Measurements from ENCODE around the gene PLA2G4B.

PLA2G4B gene

DNA sequence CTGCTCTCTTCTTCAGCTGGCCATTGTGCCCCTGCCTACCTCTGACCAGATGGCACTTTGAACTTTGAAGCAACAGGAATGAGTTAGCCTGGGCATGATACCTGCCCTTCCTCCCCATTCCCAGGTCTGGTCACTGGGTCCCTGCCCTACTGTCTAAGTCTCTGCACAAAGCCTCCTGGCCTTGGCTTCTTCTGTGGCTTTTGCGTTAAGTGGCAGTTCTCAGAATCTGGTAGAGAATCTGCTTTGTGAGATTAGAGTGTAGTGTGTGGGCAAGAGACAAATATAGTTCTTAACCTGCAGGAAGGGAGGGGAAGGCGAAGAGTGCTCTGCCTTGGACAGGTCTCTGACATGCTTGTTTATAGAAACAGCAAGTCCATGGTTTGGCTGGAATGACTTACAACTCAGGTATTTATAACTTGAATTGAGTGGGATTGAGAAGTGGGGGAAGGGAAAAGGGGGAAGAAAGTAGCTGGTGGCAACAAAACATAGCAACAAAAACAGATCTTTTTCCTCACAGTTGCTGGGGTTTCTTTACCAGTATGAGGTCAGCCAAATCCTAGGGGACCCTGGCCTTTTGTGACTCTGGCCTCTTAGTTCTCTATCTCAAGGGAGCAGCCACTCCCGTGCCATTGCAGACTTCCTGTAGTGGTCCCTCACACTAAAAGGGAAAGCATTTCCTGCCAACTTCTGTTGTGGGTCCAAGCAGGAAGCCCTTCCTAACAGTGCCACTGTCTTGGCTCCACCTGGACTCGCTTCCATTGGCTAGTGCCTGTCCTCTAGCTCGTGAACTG is 47.7 kb upstream of the PLA2G4B start:
- Histone ChIP-seq H3K4me2 (peak overlapping the region; percentile 23; the same call in 1 of the 2 replicates), H3K4me1 (ENCODE audit: low read depth, poor library complexity, severe bottlenecking) (peaks cover 18% of the 10 kb centered on the region), H3K9ac (no peak overlapping the region), H3K36me3 (ENCODE audit: insufficient read depth) (no peaks in the 10 kb centered on the region), H2AFZ (ENCODE audit: low read depth) (no peak overlapping the region), H3K79me2 (ENCODE audit: insufficient read depth, low read depth) (no peaks in the 10 kb centered on the region), H3K4me3 (IDR thresholded peaks at IDR 0.05; ENCODE audit: insufficient read depth, low read depth, low read length) (no peak overlapping the region), H3K27ac (peak overlapping the region; percentile 7; the same call in 1 of the 2 replicates), H3K27me3 (ENCODE audit: insufficient read depth, low read depth) (no peaks in the 10 kb centered on the region), H4K20me1 (ENCODE audit: insufficient read depth) (no peaks in the 10 kb centered on the region)
- TF ChIP-seq, protein P1, sequence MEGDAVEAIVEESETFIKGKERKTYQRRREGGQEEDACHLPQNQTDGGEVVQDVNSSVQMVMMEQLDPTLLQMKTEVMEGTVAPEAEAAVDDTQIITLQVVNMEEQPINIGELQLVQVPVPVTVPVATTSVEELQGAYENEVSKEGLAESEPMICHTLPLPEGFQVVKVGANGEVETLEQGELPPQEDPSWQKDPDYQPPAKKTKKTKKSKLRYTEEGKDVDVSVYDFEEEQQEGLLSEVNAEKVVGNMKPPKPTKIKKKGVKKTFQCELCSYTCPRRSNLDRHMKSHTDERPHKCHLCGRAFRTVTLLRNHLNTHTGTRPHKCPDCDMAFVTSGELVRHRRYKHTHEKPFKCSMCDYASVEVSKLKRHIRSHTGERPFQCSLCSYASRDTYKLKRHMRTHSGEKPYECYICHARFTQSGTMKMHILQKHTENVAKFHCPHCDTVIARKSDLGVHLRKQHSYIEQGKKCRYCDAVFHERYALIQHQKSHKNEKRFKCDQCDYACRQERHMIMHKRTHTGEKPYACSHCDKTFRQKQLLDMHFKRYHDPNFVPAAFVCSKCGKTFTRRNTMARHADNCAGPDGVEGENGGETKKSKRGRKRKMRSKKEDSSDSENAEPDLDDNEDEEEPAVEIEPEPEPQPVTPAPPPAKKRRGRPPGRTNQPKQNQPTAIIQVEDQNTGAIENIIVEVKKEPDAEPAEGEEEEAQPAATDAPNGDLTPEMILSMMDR (conservative IDR thresholded peaks at IDR 0.05; ENCODE audit: low read depth, low read length), result no peak

DNA sequence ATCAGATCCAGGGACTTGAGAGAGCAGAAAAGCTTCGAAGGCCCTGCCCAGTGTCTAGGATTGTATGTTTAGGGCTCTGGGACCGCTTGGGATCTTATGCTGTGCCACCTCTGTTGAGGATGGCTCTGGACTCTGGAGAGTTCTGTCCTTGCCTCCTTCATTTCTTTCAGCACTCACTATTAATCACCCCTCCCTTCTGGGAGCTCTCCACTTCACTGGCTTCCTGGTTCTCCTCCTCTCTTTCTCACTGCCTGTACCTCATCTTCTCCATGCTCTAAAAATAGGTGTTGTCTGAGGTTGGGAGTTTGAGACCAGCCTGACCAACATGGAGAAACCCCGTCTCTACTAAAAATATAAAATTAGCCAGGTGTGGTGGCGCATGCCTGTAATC is 47.1 kb upstream of the PLA2G4B start:
- Histone ChIP-seq H3K4me1 (ENCODE audit: low read depth, poor library complexity, severe bottlenecking) (peaks cover 20% of the 10 kb centered on the region), H3K9ac (no peak overlapping the region), H3K27me3 (ENCODE audit: insufficient read depth, low read depth) (no peaks in the 10 kb centered on the region), H3K4me3 (IDR thresholded peaks at IDR 0.05; ENCODE audit: insufficient read depth, low read depth, low read length) (no peak overlapping the region), H3K27ac (peak overlapping the region; percentile 7; the same call in 1 of the 2 replicates), H4K20me1 (ENCODE audit: insufficient read depth) (no peaks in the 10 kb centered on the region), H2AFZ (ENCODE audit: low read depth) (no peak overlapping the region), H3K36me3 (ENCODE audit: insufficient read depth) (no peaks in the 10 kb centered on the region), H3K79me2 (ENCODE audit: insufficient read depth, low read depth) (no peaks in the 10 kb centered on the region), H3K4me2 (0 out of 2 replicates have a peak overlapping the region, but pooled peaks have one; percentile 23)
- TF ChIP-seq, protein P1 (conservative IDR thresholded peaks at IDR 0.05; ENCODE audit: low read depth, low read length), result no peak

GRCh38 chr15:41792000-41792637 is 46.5 kb upstream of the PLA2G4B start:
- no peak overlapping the region for H3K27ac ChIP-seq
- H3K4me3 ChIP-seq (IDR thresholded peaks at IDR 0.05; ENCODE audit: insufficient read depth, low read depth, low read length), result no peak overlapping the region
- H2AFZ ChIP-seq (ENCODE audit: low read depth), result no peak overlapping the region
- H4K20me1 ChIP-seq (ENCODE audit: insufficient read depth), result no peaks in the 10 kb centered on the region
- no peaks in the 10 kb centered on the region for H3K27me3 ChIP-seq (ENCODE audit: insufficient read depth, low read depth)
- TF ChIP-seq, protein P1 (conservative IDR thresholded peaks at IDR 0.05; ENCODE audit: low read depth, low read length), result no peak
- no peak overlapping the region for H3K9ac ChIP-seq
- H3K4me1 ChIP-seq (ENCODE audit: low read depth, poor library complexity, severe bottlenecking), result peaks cover 26% of the 10 kb centered on the region
- no peaks in the 10 kb centered on the region for H3K79me2 ChIP-seq (ENCODE audit: insufficient read depth, low read depth)
- no peak overlapping the region for H3K4me2 ChIP-seq
- H3K36me3 ChIP-seq (ENCODE audit: insufficient read depth), result no peaks in the 10 kb centered on the region

- Histone ChIP-seq H3K4me3 (IDR thresholded peaks at IDR 0.05; ENCODE audit: insufficient read depth, low read depth, low read length) (no peak overlapping the region), H2AFZ (ENCODE audit: low read depth) (no peak overlapping the region), H3K4me2 (no peak overlapping the region), H3K36me3 (ENCODE audit: insufficient read depth) (no peaks in the 10 kb centered on the region), H3K4me1 (ENCODE audit: low read depth, poor library complexity, severe bottlenecking) (peaks cover 43% of the 10 kb centered on the region), H3K27me3 (ENCODE audit: insufficient read depth, low read depth) (no peaks in the 10 kb centered on the region), H4K20me1 (ENCODE audit: insufficient read depth) (no peaks in the 10 kb centered on the region), H3K9ac (no peak overlapping the region), H3K79me2 (ENCODE audit: insufficient read depth, low read depth) (no peaks in the 10 kb centered on the region), H3K27ac (no peak overlapping the region)
- TF ChIP-seq, protein P1 (conservative IDR thresholded peaks at IDR 0.05; ENCODE audit: low read depth, low read length), result no peak
Observed at GRCh38 chr15:41794081-41794480, 44.6 kb upstream of the PLA2G4B start.
